22Rv1 (cell line): ENCODE data around the gene AGRN.

Experiments used
- CTCF ChIP-seq: fragments of 450-650 bp; IDR thresholded peaks from 2 replicates; pipeline ENCODE4 v1.5.1; 2017; ENCODE audit warnings: mild to moderate bottlenecking
- ZFX ChIP-seq: fragments of 450-650 bp; IDR thresholded peaks from 2 replicates; pipeline ENCODE4 v1.6.1; 2017; ENCODE audit warnings: antibody characterized with exemption, borderline replicate concordance

DNA sequence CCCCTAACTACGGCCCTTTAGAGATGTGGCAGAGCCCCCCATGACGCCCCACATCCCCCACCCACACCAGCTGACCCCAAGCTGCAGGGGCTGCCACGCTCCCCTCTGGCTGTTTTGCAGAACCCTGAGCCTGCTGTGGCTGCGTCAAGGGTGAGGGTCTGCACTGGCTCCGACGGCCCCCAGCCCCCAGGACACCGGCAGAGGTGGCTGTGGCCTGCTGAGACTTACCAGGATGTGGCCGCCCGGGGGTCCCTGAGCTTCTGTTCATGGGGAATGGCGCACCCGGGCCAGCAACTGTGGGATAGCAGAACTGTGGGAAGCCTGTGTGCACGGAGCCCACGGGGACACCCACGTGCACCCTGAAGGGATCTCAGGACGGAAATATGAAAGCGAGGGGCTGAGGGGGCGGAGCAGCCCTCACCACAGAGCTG lies 67.0 kb downstream of the AGRN start:
- TF ChIP-seq CTCF (no peak), ZFX (no peak)
